Urinary bladder (tissue), 4 donors: ENCODE results near the gene HMGN3. TPM values are rescaled to one million over a fixed set of nuclear protein-coding genes. Genes with fewer than 3 reads are reported as not detected.

ENCODE experiments used
- DNase-seq: peaks from one replicate; pipeline ENCODE4 v3.0.0-alpha.2; 2015; ENCODE audit errors: extremely low spot score
- H3K27ac ChIP-seq: one replicate; pipeline ENCODE4 v1.5.1; 2013; ENCODE audit warnings: low read depth, mild to moderate bottlenecking, moderate library complexity
- H3K36me3 ChIP-seq: one replicate; pipeline ENCODE4 v1.6.1; 2013; ENCODE audit warnings: mild to moderate bottlenecking, moderate library complexity; ENCODE audit not compliant: insufficient read depth
- H3K4me1 ChIP-seq: one replicate; pipeline ENCODE4 v1.6.1; 2013; ENCODE audit warnings: mild to moderate bottlenecking, moderate library complexity; ENCODE audit not compliant: insufficient read depth
- H3K4me3 ChIP-seq: one replicate; pipeline ENCODE4 v1.5.1; 2013; ENCODE audit warnings: low read depth, low read length
- WGBS: extraction: QIAGEN DNeasy Blood & Tissue Kit; methylation state at CpG from one replicate; pipeline ENCODE4 v1.1.7; 2013; 5-methylcytosine and 5-hydroxymethylcytosine counted together
- polyA plus RNA-seq: library from polyadenylated mRNA; stranded (reverse); fragments of 200-250 nt; gene quantifications from one replicate; pipeline ENCODE4 v1.2.3, GENCODE V29; 2013
- total RNA-seq: library from RNA; depleted of rRNA; stranded (reverse); fragments of >200 nt; gene quantifications from one replicate; pipeline ENCODE4 v1.2.3, GENCODE V29; 2014
- donor health status: healthy with polysubstance abuse.
- donor health status: healthy.

The HMGN3 gene
- total and polyA plus RNA-seq, 2 donors: 84.0 to 93.1 TPM

DNA sequence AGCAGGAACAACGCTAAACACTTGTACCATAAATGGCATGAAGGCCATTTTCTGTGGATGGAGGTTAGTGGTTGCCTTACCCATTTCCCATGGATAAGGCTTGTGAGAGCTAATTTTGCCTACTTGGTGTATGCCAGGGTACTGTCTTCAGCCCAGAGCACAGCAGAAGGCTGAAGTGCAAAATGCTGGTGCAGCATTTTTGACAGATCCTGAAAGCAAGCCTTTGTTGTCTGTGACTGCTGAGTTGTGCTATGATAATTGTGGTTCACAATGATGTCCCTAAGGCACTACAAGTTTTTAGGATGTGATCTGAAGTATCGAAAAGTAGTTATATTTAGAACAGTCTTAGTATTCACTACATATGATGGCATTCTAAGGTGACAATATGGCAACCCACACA is 14.7 kb upstream of the HMGN3 start:
- 85% methylated on average over 2 of the region's 2 CpGs for WGBS
- no peak overlapping the region for H3K27ac ChIP-seq
- no peaks in the 10 kb centered on the region for H3K4me1 ChIP-seq
- no peak for DNase-seq
- H3K4me3 ChIP-seq: no peak overlapping the region
- H3K36me3 ChIP-seq: no peaks in the 10 kb centered on the region

DNA sequence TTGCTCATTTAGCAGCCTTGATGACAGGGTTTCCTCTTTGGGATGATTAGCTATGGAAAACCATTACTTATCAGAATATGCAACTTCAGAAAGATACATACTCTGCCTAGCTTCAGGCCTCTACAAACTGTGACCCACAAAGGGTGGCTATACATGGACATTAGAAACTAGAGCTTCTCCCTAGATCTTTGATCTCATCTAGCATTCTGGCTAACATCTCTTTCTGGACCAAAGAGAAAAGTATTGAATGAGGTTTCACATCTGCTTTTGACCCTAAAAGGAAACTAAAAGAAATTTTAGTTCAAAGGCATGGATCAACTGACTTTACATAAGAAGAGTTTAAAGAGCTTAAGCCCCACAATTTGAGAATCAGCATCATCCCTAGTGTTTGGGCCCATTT is 12.4 kb upstream of the HMGN3 start:
- no peak for DNase-seq
- Histone ChIP-seq H3K4me3 (no peak overlapping the region), H3K27ac (no peak overlapping the region), H3K4me1 (no peaks in the 10 kb centered on the region), H3K36me3 (no peaks in the 10 kb centered on the region)

DNA sequence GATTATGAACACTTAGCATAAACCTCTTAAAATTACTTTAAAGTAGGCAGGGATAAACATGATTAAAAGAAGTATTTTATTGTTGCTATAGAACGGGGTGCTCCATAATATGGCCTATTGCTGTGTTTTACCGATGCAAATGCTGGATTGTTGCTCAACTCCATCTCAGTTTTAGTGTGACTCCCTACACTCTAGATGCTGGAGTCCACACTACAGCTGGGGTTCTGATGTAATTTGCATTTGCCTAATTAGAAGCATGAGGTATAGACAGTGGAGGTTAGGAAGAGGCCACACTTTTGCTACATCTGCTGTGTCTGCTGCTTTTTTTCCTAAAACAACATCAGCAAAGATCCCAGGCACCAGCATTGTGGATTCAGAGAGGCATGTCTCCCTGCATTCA is 6.7 kb upstream of the HMGN3 start:
- WGBS: 86% methylated on average over 2 of the region's 2 CpGs
- no peak for DNase-seq
- Histone ChIP-seq H3K4me3 (no peak overlapping the region), H3K4me1 (no peaks in the 10 kb centered on the region), H3K36me3 (no peaks in the 10 kb centered on the region), H3K27ac (no peak overlapping the region)

DNA sequence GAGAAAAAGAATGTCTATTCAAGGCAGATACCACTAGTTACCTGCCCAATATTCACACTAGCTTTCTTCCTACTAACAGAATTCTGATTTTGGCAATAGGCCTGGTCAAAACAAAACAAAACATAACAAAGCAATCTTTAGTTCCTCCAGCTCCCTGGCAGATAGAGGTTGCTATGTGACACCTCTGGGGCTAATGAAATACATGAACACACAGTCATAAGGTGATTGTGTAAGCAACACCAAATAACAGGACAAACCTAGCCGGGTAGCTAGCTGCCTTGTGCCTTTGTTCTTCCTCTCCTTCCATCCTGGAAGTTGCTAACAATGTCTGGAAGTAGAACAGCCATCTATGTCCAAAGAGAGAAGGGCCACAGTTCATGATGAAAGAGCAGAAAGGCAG is 6.0 kb upstream of the HMGN3 start:
- no peak for DNase-seq
- H3K4me3 ChIP-seq: no peak overlapping the region
- no peak overlapping the region for H3K27ac ChIP-seq
- WGBS: 67% methylated on average over 1 of the region's 1 CpG
- H3K4me1 ChIP-seq: no peaks in the 10 kb centered on the region
- H3K36me3 ChIP-seq: no peaks in the 10 kb centered on the region

DNA sequence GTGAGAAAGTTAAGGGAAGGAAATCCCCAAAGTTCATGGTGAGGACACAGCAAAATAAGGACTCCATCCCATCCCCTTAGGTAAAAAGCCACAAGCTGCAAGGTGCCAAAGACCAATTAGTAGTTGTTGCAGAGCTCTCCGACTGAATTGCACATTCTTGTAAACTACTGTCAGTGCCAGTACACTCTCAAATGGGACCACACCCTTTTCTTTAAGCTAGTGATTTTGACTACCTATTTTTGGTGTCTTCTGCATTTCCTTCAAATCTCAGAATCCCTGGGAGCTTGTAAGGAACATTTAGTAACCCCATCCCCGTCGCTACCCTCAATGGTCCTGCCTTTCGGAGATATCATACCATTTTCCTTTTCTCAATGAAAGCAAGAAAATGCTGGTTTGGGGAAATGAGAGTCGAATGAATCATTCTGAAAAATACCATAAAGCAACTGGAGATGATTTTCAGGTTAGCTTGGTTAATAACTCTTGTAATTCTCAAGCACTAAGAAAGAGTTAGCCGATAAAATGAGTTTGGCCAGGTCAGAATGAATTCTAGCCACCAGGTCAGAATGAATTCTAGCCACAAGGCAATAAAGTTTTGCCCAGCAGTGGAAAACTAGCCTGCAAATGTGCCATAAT is 5.2 kb upstream of the HMGN3 start:
- no peak overlapping the region for H3K4me3 ChIP-seq
- WGBS: 87% methylated on average over 6 of the region's 6 CpGs
- DNase-seq: no peak
- H3K27ac ChIP-seq: no peak overlapping the region
- no peaks in the 10 kb centered on the region for H3K4me1 ChIP-seq
- no peaks in the 10 kb centered on the region for H3K36me3 ChIP-seq

DNA sequence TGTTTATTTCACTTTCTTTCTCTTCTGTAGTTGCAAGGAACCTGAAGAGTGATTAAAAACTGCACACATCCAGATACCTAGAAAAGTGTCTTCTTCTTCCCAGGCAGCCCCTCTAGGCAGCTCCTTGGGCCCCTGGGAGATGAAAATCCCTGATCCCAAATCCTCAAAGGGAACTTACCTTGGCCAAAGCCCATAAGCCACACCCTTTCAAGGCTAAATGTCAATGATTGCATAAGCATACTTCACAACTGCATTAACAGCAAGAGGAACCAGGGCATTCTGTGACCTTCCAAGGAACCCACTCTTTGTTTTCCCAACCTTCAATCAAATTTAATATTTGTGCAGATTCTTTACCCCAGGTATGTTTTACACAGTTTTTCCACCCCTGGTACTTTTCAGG is 4.4 kb upstream of the HMGN3 start:
- no peak overlapping the region for H3K27ac ChIP-seq
- no peak for DNase-seq
- H3K4me3 ChIP-seq: no peak overlapping the region
- H3K4me1 ChIP-seq: no peaks in the 10 kb centered on the region
- no peaks in the 10 kb centered on the region for H3K36me3 ChIP-seq

DNA sequence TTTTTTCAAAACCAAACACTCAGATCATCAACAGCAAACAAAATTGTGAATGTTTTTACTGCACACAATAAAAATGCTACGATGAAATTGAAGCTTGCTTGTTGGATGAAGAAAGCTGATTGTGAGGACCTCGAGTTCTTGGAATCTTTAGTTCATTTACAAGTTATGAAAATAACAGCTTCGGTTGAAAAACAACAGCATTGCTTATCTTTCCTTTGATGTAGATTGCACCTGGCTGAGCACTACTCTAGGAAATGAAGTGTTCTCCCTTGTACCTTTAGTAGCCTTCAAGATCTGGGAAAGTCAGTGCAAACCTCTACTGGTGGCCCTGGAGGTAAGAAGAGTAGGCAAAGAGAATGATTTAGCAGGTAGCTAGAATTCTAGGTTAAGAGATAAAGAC is 2.2 kb upstream of the HMGN3 start:
- Histone ChIP-seq H3K36me3 (no peaks in the 10 kb centered on the region), H3K4me1 (no peaks in the 10 kb centered on the region), H3K27ac (no peak overlapping the region), H3K4me3 (no peak overlapping the region)
- WGBS: 77% methylated on average over 3 of the region's 3 CpGs
- no peak for DNase-seq

DNA sequence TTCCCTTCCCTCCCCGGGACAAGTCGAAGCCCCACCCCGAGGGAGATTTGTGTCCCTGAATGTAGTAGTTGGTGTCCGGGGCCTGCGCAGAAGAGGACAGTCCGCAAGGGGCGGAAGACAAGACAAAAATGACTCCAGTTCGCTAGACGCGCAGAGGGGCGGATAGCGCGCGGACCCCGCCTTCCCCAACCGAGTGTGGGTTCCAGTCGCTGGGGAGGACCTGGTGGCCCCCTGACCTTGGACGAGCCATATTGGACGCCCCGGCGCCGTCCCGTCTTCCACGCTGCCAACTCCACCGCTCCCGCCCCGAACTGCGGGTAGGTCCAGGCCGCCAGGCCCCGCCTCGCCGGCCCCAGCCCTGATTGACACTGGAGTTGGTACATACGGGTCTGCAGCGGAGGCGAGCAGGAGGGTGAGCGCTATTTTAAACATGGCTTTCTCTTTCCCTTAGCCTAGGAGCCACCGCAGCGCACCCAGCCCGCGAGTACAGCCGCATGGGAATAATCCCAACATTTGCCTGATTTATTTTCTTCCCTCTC is 802 bp downstream of the HMGN3 start:
- H3K4me3 ChIP-seq: peak overlapping the region; percentile 64
- peak; percentile 66 for DNase-seq
- 0% methylated on average over 41 of the region's 41 CpGs for WGBS
- peak overlapping the region; percentile 81 for H3K27ac ChIP-seq
- no peaks in the 10 kb centered on the region for H3K4me1 ChIP-seq
- no peaks in the 10 kb centered on the region for H3K36me3 ChIP-seq

DNA sequence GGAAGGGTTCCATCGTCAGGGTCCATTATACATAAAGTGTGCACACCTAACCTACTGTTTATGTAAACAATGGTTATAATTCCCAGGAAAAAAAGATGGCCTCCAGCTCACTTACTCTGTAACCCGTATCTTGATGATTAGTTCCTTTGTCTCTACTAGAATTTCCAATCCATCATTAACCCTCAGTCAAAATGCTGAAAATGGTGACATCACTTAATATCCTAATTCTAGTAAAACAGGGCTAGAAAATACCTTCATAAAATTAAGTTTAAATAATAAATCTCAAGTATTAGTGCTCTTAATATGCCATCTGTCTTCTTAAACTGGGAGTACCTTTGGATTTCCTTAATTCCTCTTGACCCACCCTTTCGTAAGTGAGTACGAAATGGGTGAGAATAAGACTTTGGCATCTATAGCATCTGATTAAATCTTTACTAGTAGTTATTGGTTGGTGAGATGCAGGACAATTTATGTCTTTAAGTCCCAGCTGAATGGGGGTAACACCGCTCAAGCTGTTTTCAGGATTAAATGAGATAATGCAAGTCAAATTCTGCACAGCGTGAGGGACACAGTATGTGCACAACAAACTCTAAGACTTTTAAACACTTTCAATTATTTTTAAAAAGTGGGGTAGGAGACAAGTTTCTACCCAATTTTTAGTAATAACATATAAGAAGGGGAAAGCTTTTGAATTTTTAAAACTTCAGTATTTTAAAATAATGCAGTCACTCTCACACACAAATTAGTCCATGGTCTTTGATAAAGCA is 1.6 kb downstream of the HMGN3 start:
- Histone ChIP-seq H3K4me3 (peak overlapping the region; percentile 64), H3K4me1 (no peaks in the 10 kb centered on the region), H3K36me3 (no peaks in the 10 kb centered on the region), H3K27ac (no peak overlapping the region)
- 89% methylated on average over 6 of the region's 6 CpGs for WGBS
- DNase-seq: no peak

DNA sequence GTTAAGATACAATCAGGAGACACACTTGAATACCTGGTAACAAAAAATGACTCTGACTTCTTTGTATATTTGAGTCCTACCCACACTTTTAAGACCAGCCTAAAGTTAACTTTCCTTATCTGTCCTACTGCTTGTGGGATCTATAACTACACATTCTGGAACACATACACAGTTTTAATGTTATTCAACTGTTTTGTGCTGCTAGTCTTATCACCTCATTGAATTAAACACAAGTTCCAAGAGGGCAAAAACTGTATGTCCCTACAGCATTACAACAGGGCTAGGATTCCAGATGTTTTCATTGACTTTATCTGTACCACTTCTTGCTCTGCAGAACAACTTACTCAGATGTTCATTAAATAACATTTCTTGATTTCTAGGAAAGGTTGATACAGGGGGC is 2.8 kb downstream of the HMGN3 start:
- no peak for DNase-seq
- Histone ChIP-seq H3K4me3 (no peak overlapping the region), H3K36me3 (no peaks in the 10 kb centered on the region), H3K27ac (no peak overlapping the region), H3K4me1 (no peaks in the 10 kb centered on the region)

DNA sequence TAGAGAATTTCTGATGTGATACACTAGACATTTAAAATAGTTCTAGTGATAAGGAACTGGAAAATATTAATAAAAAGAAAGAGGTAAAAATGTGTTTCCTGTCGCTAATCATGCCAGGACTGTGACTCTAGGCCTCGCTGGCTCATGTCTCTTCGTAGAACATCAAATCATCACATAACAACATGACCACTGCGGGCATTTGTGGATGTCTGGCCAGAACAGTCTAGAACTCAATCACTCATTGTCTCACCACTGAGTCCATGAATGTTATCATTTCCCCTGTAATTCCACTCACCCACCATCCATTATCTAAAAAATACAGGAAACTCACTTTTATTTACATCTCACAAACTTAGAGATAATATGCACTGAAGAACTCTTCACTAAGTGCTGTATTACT is 3.4 kb downstream of the HMGN3 start:
- no peak for DNase-seq
- H3K4me3 ChIP-seq: no peak overlapping the region
- WGBS: 85% methylated on average over 4 of the region's 4 CpGs

DNA sequence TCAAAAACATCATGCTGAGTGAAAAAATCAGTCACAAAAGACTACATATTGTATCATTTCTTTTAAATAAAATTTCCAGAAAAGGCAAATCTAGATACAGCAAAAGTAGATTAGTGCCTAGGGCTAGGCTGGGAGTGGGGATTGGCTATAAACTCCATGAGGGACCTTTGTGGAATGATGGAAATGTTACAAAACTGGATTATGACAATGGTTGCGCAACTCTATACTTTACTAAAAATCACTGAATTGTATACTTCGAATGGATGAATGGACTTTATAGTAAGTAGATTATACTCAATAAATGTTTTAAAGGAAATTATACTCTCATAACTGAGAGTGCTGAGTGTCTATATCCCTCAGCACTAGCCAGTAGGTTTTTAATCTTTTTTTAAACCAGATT is 4.3 kb downstream of the HMGN3 start:
- Histone ChIP-seq H3K4me3 (no peak overlapping the region), H3K4me1 (no peaks in the 10 kb centered on the region), H3K36me3 (peaks cover 1% of the 10 kb centered on the region), H3K27ac (no peak overlapping the region)
- 86% methylated on average over 2 of the region's 2 CpGs for WGBS
- no peak for DNase-seq

More for the DNA sequence above, 3.4 kb downstream of the HMGN3 start:
- Histone ChIP-seq H3K27ac (no peak overlapping the region), H3K4me1 (no peaks in the 10 kb centered on the region), H3K36me3 (no peaks in the 10 kb centered on the region)

DNA sequence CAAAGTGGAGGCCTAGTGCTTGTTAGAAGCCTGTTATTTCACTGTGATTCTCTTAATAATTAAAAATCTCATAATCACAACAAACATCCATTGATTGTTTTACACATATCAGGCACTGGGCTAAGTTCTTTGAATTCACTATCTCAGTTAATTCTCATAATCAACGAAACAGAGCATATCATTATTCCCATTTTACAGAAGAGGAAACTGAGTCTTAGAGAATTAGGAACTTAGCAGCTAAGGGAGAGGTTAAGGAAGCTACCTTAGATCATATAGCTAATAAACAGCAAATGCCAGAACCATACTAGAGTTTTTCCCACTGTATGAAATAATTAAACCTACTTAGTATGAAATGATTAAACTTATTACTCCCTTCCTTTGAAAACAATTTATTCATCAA is 7.0 kb downstream of the HMGN3 start:
- 95% methylated on average over 1 of the region's 1 CpG for WGBS
- H3K27ac ChIP-seq: no peak overlapping the region
- DNase-seq: no peak
- H3K4me3 ChIP-seq: no peak overlapping the region
- peaks cover 1% of the 10 kb centered on the region for H3K36me3 ChIP-seq
- no peaks in the 10 kb centered on the region for H3K4me1 ChIP-seq

DNA sequence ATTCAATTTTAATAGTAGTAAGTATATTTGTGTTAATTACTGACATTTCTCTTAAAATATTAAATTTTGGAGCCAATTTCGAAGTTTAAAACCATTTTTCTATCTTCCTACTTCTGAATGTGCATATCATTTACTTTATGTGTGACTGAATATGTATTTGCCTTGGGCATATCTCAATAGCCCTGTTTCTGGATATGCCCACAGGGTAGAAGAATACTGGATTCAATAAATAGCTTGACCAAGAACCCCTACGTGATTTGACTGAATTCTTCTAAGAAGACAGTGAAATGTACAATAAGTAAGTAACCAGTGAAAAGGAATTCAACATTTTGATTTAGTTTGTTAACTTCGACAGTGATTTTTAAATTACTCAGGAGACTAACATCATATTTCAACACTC is 7.8 kb downstream of the HMGN3 start:
- Histone ChIP-seq H3K36me3 (peaks cover 1% of the 10 kb centered on the region), H3K4me1 (no peaks in the 10 kb centered on the region), H3K27ac (no peak overlapping the region), H3K4me3 (no peak overlapping the region)
- DNase-seq: no peak
- 83% methylated on average over 3 of the region's 3 CpGs for WGBS
